Lower leg skin (tissue), 4 donors: ENCODE measurements around the gene CPXM2. TPM values are rescaled to one million over a fixed set of nuclear protein-coding genes. Genes with fewer than 3 reads are reported as not detected.

Experiments used
- DNase-seq, 2 donors: peaks; one replicate each; pipeline ENCODE4 v3.0.0-alpha.2; 2019; ENCODE audit warnings: low spot score in 2 of 2
- H3K4me3 ChIP-seq: fragments of 200-600 bp; sonication (generic); 2 replicates; pipeline ENCODE4 v1.5.1; 2017; ENCODE audit warnings: mild to moderate bottlenecking, low read depth; ENCODE audit not compliant: poor library complexity, severe bottlenecking
- CTCF ChIP-seq, 3 donors: fragments of 450-650 bp; IDR thresholded peaks; one replicate each; pipeline ENCODE4 v1.5.1; 2016; ENCODE audit warnings: antibody characterized with exemption in 3 of 3, mild to moderate bottlenecking in 3 of 3, moderate library complexity in 2 of 3
- POLR2A ChIP-seq, 2 donors: fragments of 450-650 bp; IDR thresholded peaks; one replicate each; pipeline ENCODE4 v1.6.1; 2016 to 2017; ENCODE audit warnings: antibody characterized with exemption in 2 of 2, mild to moderate bottlenecking in 1 of 2, moderate library complexity in 1 of 2
- WGBS, 2 donors: methylation state at CpG; one replicate each; pipeline ENCODE4 v1.1.5; 2018; 5-methylcytosine and 5-hydroxymethylcytosine counted together
- intact Hi-C: fragments of 100-400 bp; cut with DNase I; formaldehyde crosslinking; loops from one replicate; pipeline ENCODE4 v1.15.0; 2023; ENCODE audit warnings: low total_unique reads
- total RNA-seq, 4 donors: library from RNA; depleted of rRNA; stranded (reverse); fragments of >200 nt; gene quantifications; one replicate each; pipeline ENCODE4 v1.1.0, GENCODE V29; 2016

The CPXM2 gene
- total RNA-seq, 4 donors from 2014 or later = 1.6 to 7.0 (median 4.9) TPM

- WGBS, 2 donors = 51 to 54% methylated on average over 2 of the region's 2 CpGs
- DNase-seq = no peak
Observed at GRCh38 chr10:123922126-123922525, 30.5 kb upstream of the CPXM2 start.

GRCh38 chr10:123916775-123917174, 25.2 kb upstream of the CPXM2 start:
- TF ChIP-seq POLR2A (IDR thresholded peaks at IDR 0.05) (no peak), CTCF (IDR thresholded peaks at IDR 0.05) (no peak)
- intact Hi-C loops = no loop called here
- WGBS, 2 donors = 42 to 52% methylated on average over 3 of the region's 3 CpGs
- H3K4me3 ChIP-seq = no peak overlapping the region
- no peak for DNase-seq

More at GRCh38 chr10:123922126-123922525, 30.5 kb upstream of the CPXM2 start:
- intact Hi-C loops = no loop called here
- H3K4me3 ChIP-seq = no peak overlapping the region
- TF ChIP-seq CTCF (IDR thresholded peaks at IDR 0.05) = no peak
- no peak for TF ChIP-seq POLR2A (IDR thresholded peaks at IDR 0.05)

- 51 to 61% methylated on average over 8 of the region's 8 CpGs for WGBS, 2 donors
- H3K4me3 ChIP-seq = no peak overlapping the region
- intact Hi-C loops = no loop called here
- no peak for TF ChIP-seq CTCF (IDR thresholded peaks at IDR 0.05)
- no peak for TF ChIP-seq POLR2A (IDR thresholded peaks at IDR 0.05)
- peak in 1 of 2 donors; percentile 70 for DNase-seq
Observed at GRCh38 chr10:123913688-123914268, 22.2 kb upstream of the CPXM2 start.

- intact Hi-C loops = no loop called here
- 31 to 33% methylated on average over 3 of the region's 3 CpGs for WGBS, 2 donors
Observed at GRCh38 chr10:123912871-123913270, 21.3 kb upstream of the CPXM2 start.

GRCh38 chr10:123912466-123912865, 20.9 kb upstream of the CPXM2 start:
- no peak for DNase-seq
- intact Hi-C loops = no loop called here
- no peak for TF ChIP-seq POLR2A (IDR thresholded peaks at IDR 0.05)
- no peak for TF ChIP-seq CTCF (IDR thresholded peaks at IDR 0.05)
- no peak overlapping the region for H3K4me3 ChIP-seq
- WGBS, 2 donors = 25 to 30% methylated on average over 4 of the region's 4 CpGs

More at GRCh38 chr10:123912871-123913270, 21.3 kb upstream of the CPXM2 start:
- no peak for TF ChIP-seq CTCF (IDR thresholded peaks at IDR 0.05)
- no peak for TF ChIP-seq POLR2A (IDR thresholded peaks at IDR 0.05)
- DNase-seq = peak in 1 of 2 donors; percentile 49
- H3K4me3 ChIP-seq = no peak overlapping the region

GRCh38 chr10:123911866-123912265, 20.3 kb upstream of the CPXM2 start:
- intact Hi-C loops = no loop called here

More at GRCh38 chr10:123911866-123912265, 20.3 kb upstream of the CPXM2 start:
- TF ChIP-seq CTCF (IDR thresholded peaks at IDR 0.05) = no peak
- TF ChIP-seq POLR2A (IDR thresholded peaks at IDR 0.05) = no peak
- WGBS, 2 donors = 33 to 36% methylated on average over 9 of the region's 9 CpGs
- no peak overlapping the region for H3K4me3 ChIP-seq
- DNase-seq = peak in 1 of 2 donors; percentile 57
